ENCODE results near the gene KRTAP27-1.

KRTAP27-1 gene, protein sequence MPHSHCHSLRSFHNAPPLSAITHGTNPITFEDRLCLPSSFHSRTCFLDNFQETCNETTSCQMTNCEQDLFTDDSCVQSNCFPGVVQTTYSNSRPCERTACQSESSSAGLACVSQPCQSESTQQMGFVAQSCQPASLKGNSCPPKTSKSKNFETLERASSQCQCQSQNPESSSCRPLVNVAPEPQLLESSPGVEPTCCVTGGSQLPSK

DNA sequence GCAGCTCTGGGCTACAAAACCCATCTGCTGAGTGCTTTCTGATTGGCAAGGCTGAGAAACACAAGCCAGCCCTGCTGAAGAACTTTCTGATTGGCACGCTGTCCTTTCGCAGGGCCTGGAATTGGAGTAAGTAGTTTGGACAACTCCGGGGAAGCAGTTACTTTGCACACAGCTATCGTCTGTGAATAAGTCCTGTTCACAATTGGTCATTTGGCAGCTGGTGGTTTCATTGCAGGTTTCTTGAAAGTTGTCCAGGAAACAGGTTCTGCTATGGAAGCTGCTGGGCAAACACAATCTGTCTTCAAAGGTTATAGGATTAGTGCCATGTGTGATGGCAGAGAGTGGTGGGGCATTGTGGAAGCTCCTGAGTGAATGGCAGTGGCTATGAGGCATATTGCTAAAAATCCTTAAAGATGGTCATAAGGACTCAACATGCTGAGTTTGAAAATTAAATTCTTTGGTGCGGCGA lies at the start of gene KRTAP27-1:
Gene KRTAP27-1, minus strand, starts transcription at position 419 of the 469 bp plus-strand sequence. Its CDS starts 26 bp downstream, at position 393.
- no peak for TF ChIP-seq GATA3 (IDR thresholded peaks at IDR 0.05; ENCODE audit: low read depth, low read length)

DNA sequence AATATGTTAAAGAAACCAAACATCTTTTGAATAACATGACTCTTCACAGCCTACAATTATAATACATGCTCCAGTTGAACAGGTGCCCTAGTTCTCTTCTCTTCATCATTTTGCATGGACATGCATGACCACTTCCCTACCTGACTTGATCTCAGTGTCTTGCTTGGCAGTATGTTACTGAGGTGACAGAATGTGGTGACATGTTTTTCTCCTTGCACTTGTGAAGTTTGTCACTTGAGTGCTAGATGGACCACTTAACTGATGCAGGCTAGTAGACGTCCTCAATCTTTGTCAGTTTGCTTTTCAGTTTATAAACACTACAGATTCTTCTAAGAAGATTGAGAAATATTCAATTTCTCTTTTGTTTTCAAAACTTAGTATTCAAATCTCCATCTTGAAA lies 44.7 kb upstream of the KRTAP27-1 start:
- TF ChIP-seq GATA2 (IDR thresholded peaks at IDR 0.05; ENCODE audit: low read depth, low read length) (no peak), GATA3 (IDR thresholded peaks at IDR 0.05; ENCODE audit: low read depth, low read length) (no peak)

DNA sequence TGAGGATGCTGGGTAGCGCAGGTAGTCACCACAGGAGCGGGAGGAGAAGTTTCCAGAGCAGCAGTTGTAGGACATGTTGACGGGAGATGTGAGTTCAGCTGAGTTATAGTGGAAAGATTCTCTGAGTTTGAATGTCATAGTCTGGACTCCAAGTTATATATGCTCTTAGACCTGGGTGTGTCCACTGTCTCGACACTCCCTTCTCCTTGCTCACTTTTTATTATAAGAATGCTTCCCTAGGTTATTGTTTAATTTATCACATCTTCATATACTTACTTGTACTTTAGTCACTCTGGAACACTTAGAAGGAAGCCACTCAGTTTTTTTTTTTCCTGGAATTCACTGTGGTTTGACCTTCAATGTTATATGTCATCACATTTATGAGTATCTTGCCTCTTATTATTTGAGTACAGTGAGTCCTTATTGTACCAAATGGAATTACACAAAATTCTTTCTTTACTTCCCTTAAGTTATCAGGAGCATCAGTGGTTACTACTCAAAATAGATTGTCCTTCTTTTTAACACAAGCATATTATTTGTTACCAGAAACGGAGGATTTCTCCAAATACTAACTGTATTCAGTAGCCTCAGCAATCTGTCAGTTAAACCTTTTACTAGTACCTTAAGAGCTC lies 34.8 kb upstream of the KRTAP27-1 start, which contains the start of gene KRTAP13-2:
Gene KRTAP13-2, minus strand, starts transcription at position 133 of the 632 bp plus-strand sequence. Its CDS starts 58 bp downstream, at position 75.
- no peak for TF ChIP-seq GATA3 (IDR thresholded peaks at IDR 0.05; ENCODE audit: low read depth, low read length)
- TF ChIP-seq GATA2 (IDR thresholded peaks at IDR 0.05; ENCODE audit: low read depth, low read length), result no peak

DNA sequence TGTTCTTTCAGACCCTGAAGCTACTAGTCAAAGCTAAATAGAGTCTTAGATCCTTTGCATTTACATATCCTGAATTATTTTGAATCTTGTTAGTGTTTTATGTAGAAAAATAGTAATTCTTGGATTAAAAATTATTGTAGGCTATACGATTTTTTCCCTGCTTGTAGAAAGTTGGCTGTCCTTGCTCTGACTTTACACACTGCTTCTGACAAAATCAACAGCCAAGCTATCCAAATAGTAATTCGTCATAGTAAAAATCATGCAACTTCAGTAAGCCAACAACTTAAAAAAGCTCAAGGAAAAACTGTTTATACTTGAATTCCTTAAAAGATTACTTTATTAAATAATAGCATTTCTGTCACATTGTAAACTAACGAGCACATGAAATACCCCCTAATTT lies 18.4 kb upstream of the KRTAP27-1 start:
- TF ChIP-seq GATA2 (IDR thresholded peaks at IDR 0.05; ENCODE audit: low read depth, low read length) (no peak), GATA3 (IDR thresholded peaks at IDR 0.05; ENCODE audit: low read depth, low read length) (no peak)

DNA sequence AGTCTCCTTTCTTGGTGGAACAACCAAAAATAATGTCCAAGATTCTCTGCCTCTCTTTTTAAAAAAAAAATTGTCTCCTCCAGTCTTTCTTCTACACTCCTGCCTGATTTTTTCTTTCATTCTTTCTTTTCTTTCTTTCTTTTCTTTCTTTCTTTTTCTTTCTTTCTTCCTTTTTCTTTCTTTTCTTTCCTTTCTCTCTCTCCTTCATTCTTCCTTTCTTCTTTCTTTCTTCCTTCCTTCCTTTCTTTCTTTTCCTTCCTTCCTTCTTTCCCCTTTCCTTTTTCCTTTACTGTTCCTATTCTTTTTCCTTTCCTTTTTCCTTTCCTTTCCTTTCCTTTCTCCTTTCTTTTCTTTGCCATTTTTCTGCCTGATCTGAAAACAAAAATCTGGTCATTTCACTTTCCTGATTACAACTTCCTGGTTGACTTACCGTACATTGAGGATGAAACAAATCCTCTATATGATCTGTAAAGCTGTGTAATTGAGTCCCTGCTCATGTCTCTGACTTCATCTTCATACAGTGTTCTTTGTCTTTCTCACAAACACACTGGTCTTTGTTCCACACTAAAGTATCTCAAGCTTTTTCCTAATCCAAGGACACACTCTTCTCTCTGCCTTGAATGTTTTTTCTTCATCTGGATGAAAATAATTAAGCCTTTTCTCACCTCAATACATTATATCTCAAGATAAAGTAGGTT lies 17.0 kb upstream of the KRTAP27-1 start:
- TF ChIP-seq GATA2 (IDR thresholded peaks at IDR 0.05; ENCODE audit: low read depth, low read length), result no peak
- no peak for TF ChIP-seq GATA3 (IDR thresholded peaks at IDR 0.05; ENCODE audit: low read depth, low read length)

DNA sequence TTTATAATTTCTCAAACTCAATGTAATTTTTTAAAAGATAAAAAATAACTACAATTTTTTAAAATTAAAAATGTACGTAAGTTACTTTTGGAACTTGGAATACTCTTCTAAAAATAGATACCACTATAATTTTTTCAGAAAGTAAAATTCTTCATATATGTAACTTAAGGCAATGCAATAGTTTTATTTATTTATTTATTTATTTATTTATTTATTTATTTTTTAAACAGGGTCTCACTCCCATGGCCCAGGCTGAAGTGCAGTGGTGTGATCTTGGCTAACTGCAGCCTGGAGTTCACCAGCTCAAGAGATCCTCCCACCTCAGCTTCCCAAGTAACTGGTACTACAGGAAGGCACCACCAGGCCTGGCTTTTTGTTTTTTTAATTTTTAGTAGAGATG lies 14.0 kb upstream of the KRTAP27-1 start:
- TF ChIP-seq GATA2 (IDR thresholded peaks at IDR 0.05; ENCODE audit: low read depth, low read length) (no peak), GATA3 (IDR thresholded peaks at IDR 0.05; ENCODE audit: low read depth, low read length) (no peak)

DNA sequence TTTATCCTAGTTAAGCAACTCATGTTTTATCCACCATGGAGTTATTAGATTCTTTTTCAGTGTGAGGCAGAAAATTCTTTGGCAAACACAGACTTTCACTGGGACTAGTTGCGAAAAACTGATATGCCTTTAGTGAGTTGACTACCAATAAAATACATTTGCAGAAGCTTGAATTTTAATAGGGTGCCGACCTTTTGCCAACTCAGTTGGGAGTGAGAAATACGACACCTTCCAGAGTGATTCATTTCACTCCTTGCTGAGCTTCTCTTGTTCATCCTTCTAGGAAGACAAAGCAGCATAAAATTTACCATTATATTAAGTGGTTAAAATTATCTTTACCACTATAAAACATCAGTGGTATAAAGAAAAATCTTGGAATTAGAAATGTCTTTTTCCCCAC lies 12.1 kb upstream of the KRTAP27-1 start:
- TF ChIP-seq GATA2 (IDR thresholded peaks at IDR 0.05; ENCODE audit: low read depth, low read length) (no peak), GATA3 (IDR thresholded peaks at IDR 0.05; ENCODE audit: low read depth, low read length) (no peak)

DNA sequence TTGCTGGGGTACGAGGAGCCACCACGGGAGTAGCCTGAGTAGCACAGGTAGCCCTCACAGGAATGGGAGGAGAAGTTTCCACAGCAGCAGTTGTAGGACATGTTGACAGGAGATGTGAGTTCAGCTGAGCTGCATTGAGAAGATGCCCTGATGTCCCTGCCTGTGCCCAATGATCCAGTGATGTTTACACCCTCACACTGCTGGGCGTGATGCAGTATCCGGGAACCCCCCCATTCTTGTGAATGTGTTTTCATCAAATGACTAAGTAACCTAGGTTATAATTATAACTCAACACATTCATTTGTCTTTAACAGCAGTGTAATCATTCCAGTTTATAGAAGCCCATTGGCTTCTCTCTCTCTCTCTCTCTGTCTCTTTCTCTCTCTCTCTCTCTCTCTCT lies 11.0 kb upstream of the KRTAP27-1 start, which contains the start of gene KRTAP23-1:
Gene KRTAP23-1, minus strand, starts transcription at position 101 of the 400 bp plus-strand sequence. Its CDS starts 0 bp downstream, at position 101.
- TF ChIP-seq GATA3 (IDR thresholded peaks at IDR 0.05; ENCODE audit: low read depth, low read length) (no peak), GATA2 (IDR thresholded peaks at IDR 0.05; ENCODE audit: low read depth, low read length) (no peak)

DNA sequence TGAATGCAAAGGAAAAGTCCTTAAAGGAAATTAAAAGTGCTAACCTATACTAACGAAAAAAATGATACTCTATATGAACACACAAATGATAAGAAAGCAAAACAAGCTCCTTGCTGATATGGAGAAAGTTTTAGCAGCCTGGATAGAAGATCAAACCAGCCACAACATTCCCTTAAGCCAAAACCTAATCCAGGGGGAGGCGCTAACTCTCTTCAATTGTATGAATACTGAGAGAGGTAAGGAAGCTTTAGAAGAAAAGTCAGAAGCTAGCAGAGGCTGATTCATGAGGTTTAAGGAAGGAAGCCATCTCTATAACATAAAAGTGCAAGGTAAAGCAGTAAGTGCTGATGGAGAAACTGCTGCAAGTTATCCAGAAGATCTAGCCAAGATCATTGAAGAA lies 7.5 kb upstream of the KRTAP27-1 start:
- TF ChIP-seq GATA3 (IDR thresholded peaks at IDR 0.05; ENCODE audit: low read depth, low read length) (no peak), GATA2 (IDR thresholded peaks at IDR 0.05; ENCODE audit: low read depth, low read length) (no peak)

DNA sequence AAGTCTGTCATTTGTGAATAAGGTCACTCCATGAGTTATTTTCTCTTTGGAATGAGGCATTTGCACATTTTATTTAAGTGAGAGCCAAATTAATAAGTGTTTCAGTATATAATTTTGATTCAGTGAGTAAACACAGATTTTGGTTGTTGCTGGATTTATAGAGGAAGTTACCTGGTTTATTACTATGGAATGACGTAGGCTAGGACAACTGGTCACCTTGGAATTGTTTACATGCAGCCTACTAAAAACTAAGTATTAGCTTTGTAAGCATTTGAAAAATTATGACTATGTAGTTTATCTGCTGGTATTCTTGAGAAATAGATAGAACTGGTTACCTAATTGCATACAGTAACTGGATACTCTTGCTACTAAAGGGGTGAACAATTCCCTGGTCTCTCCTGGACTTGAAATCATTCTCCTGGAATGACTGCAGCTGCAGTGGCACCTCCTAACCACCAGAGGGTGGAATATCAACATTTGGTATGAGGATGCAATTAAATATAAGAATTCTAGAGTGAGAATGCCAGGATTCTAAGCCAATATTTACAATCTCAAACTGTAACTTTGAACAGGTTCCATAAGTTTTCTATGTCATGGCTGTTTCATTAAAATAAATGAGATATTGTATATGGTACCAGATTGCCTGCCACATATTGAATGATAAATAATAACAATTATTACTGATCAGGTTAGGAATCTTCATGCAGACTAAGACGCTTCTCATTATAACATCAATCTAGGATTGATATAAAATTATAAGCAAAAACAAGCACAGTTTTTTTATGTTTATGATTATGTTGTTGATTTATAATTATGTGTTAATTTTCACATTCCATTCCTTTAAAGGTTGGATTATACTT lies 3.5 kb upstream of the KRTAP27-1 start:
- TF ChIP-seq GATA3 (IDR thresholded peaks at IDR 0.05; ENCODE audit: low read depth, low read length), result no peak

DNA sequence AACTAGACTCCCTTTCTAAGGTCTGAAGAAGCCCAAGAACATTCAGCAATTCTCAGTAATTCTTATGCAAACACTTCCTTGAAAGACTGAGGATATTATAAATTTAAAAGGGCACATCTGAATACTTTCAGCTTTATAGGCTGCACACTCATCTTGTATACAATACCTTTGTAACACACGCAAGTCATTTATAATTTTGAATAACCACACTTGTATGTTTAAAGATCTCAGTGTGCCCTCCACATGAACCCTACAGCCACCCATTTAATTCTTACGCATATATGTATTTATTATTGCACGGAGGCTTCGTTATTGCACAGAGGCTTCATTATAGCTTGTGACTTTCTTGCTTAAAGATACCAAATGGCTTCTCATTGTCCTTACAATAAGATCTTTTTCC lies 1.2 kb upstream of the KRTAP27-1 start:
- TF ChIP-seq GATA3 (IDR thresholded peaks at IDR 0.05; ENCODE audit: low read depth, low read length) (no peak), GATA2 (IDR thresholded peaks at IDR 0.05; ENCODE audit: low read depth, low read length) (no peak)

DNA sequence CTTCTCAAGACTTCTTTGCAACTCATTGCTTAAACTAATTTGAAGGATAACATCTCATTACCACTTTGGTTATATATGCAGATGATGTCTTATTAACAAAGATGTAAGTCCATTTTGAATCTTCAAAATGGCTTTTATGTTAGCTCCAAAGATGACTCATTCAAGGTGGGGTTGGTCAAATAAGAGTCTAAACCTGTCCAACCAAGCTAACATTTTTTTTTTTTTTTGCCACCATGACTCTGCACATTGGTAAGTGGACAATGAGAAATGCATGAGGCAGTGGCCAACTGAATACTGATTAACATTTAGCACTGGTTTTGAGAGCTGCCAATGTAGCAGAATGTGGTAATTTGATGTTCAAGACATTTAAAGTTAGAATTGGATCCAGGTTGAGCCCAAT lies 278 bp upstream of the KRTAP27-1 start:
- TF ChIP-seq GATA2 (IDR thresholded peaks at IDR 0.05; ENCODE audit: low read depth, low read length) (no peak), GATA3 (IDR thresholded peaks at IDR 0.05; ENCODE audit: low read depth, low read length) (no peak)

DNA sequence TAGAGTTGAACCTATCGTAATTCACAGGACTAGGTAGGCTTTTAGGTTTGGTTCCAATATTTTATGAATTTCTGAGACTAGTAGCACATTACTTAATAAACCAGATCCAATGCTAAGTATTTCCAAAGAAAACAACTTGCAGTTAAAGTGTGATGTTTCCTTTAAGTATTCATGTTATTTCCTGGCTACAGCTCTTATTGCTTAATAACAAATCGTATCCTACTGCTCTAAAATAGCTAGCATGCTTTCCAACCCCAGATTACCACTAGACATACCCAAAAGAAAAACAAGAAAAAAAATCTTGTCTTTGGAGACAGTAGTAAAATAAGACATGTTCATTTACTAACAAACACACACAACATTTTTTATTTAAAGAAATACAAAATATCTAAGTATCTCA lies 898 bp downstream of the KRTAP27-1 start:
- TF ChIP-seq GATA3 (IDR thresholded peaks at IDR 0.05; ENCODE audit: low read depth, low read length) (no peak), GATA2 (IDR thresholded peaks at IDR 0.05; ENCODE audit: low read depth, low read length) (no peak)

DNA sequence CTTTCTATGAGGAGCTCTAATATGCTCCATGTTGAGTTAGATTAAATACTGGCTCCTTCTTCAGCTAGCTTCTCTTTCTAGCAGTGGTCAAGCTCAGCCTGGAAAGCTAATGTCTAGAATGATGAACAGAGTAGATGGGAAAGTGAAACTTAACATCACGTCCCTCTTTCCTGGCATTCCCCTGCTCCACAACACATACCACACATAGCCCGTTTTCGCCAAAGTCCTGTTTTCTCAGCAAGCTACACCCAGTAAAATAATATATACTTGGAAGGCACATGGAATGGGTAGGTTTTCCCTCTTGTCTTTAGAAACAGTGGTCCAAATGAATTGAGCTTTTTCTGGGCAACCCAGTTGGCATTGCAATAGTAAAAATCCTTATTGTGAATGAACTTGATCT lies 3.8 kb downstream of the KRTAP27-1 start:
- TF ChIP-seq GATA3 (IDR thresholded peaks at IDR 0.05; ENCODE audit: low read depth, low read length) (no peak), GATA2 (IDR thresholded peaks at IDR 0.05; ENCODE audit: low read depth, low read length) (no peak)
